ENCODE measurements around the gene ACTL10. TPM values are rescaled to one million over a fixed set of nuclear protein-coding genes. Genes with fewer than 3 reads are reported as not detected.

The ACTL10 gene
- total RNA-seq, 1 experiment from 2014 or later, result 0.46 TPM

DNA sequence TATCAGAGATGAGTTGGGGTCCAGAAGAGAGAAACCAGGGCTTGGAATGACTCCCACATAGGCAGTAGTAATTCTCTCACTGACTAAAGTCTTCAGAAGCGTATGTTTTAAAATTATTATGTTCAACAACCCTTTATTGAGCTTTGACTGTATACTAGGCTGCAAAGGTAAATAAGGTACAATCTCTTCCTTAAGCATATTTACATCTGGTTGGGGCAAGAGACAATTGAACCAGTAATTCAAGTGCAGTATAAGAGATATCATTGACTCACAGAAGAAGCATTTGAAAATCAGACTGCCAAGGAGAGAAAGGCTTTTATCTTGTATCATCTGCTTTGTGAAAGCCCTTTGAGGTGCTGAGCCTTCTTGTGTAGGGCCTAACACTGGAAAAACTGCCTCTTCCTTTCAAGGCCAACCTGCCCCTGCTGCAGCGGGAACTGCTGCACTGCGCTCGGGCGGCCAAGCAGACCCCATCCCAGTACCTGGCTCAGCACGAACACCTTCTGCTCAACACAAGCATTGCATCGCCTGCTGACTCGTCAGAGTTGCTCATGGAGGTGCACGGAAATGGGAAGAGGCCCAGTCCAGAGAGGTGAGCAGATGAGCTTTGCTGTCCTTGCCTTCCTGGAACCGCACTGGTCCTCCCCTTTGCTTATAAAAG is 43.9 kb upstream of the ACTL10 start:
- H3K23ac ChIP-seq (ENCODE audit: insufficient read length, low read depth, low read length), result no peak overlapping the region
- DNase-seq, result no peak

More for the DNA sequence above, 43.9 kb upstream of the ACTL10 start:
- Histone ChIP-seq H2BK20ac (ENCODE audit: low read depth, low read length, poor library complexity, severe bottlenecking) (no peak overlapping the region), H3K4me2 (ENCODE audit: insufficient read depth, insufficient read length, low read length) (no peak overlapping the region), H3K4ac (ENCODE audit: low read depth, low read length) (no peak overlapping the region), H4K91ac (ENCODE audit: insufficient read length, low read depth, low read length) (no peak overlapping the region), H4K5ac (ENCODE audit: insufficient read length, low read depth, low read length) (no peak overlapping the region), H3K18ac (ENCODE audit: insufficient read length, low read depth, low read length) (no peak overlapping the region), H2BK120ac (ENCODE audit: low read depth, low read length, poor library complexity, severe bottlenecking) (no peak overlapping the region), H3K56ac (ENCODE audit: insufficient read length, low read depth, low read length) (no peak overlapping the region), H3K9me3 (ENCODE audit: control insufficient read depth, low read depth, low read length) (no peaks in the 10 kb centered on the region), H3K23me2 (ENCODE audit: insufficient read length, low read depth, low read length, poor library complexity, severe bottlenecking) (no peaks in the 10 kb centered on the region), H3K79me1 (ENCODE audit: insufficient read depth, low read depth, low read length, poor library complexity, severe bottlenecking) (no peaks in the 10 kb centered on the region), H2BK5ac (ENCODE audit: insufficient read length, low read length) (no peak overlapping the region), H3K27ac (ENCODE audit: insufficient read length, low read depth, low read length) (no peak overlapping the region), H4K8ac (replicated peaks; ENCODE audit: insufficient read length, low read depth, low read length) (no peak overlapping the region), H3K4me1 (ENCODE audit: insufficient read depth, low read length) (no peaks in the 10 kb centered on the region), H3K14ac (ENCODE audit: insufficient read depth, low read length) (no peak overlapping the region), H3K9ac (ENCODE audit: extremely low read depth, insufficient read length, low read length) (no peak overlapping the region), H2BK15ac (ENCODE audit: low read depth, low read length) (no peak overlapping the region), H2AK5ac (ENCODE audit: insufficient read length, low read length) (no peak overlapping the region), H3K79me2 (ENCODE audit: insufficient read depth, low read length) (no peaks in the 10 kb centered on the region), H3T11ph (ENCODE audit: low read length) (no peak overlapping the region), H4K20me1 (ENCODE audit: control insufficient read depth, insufficient read depth, insufficient read length) (no peaks in the 10 kb centered on the region), H3K27me3 (ENCODE audit: insufficient read depth, low read length) (no peaks in the 10 kb centered on the region), H2AFZ (ENCODE audit: low read length) (no peak overlapping the region), H2BK12ac (ENCODE audit: insufficient read length, low read depth, low read length) (no peak overlapping the region)
- Mint-ChIP-seq H3K9me3 (no peaks in the 10 kb centered on the region), H3K27ac (peak overlapping the region in 1 of 3 experiments; percentile 47; a peak in 1 of 7 replicates), H3K36me3 (ENCODE audit: insufficient read depth in 1 of 3, low read depth in 3 of 3) (peaks cover 11 to 51% (median 29%) of the 10 kb centered on the region in 3 experiments; a peak in 6 of 7 replicates), H3K4me1 (peaks cover 0 to 3% of the 10 kb centered on the region in 2 experiments; a peak in 1 of 4 replicates), H3K4me3 (no peak overlapping the region), H3K27me3 (ENCODE audit: low read depth) (no peaks in the 10 kb centered on the region)
- no CpG with 5 or more reads among the region's 10 CpGs for WGBS (ENCODE audit: extremely low coverage, insufficient read length, low lambda C conversion rate)
- TF ChIP-seq, protein P1, sequence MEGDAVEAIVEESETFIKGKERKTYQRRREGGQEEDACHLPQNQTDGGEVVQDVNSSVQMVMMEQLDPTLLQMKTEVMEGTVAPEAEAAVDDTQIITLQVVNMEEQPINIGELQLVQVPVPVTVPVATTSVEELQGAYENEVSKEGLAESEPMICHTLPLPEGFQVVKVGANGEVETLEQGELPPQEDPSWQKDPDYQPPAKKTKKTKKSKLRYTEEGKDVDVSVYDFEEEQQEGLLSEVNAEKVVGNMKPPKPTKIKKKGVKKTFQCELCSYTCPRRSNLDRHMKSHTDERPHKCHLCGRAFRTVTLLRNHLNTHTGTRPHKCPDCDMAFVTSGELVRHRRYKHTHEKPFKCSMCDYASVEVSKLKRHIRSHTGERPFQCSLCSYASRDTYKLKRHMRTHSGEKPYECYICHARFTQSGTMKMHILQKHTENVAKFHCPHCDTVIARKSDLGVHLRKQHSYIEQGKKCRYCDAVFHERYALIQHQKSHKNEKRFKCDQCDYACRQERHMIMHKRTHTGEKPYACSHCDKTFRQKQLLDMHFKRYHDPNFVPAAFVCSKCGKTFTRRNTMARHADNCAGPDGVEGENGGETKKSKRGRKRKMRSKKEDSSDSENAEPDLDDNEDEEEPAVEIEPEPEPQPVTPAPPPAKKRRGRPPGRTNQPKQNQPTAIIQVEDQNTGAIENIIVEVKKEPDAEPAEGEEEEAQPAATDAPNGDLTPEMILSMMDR (conservative IDR thresholded peaks at IDR 0.05), result no peak

All from H9 (cell line).